GM19023 (cell line): ENCODE results near the gene ROBO1.

Source experiments
- ATAC-seq: cut with Tn5 transposase; IDR thresholded peaks from one replicate; pipeline ENCODE4 v1.9.1; 2021; ENCODE audit warnings: mild to moderate bottlenecking, moderate library complexity; ENCODE audit not compliant: unreplicated experiment

The ROBO1 gene

GRCh38 chr3:78610462-78611125, 1157.2 kb downstream of the ROBO1 start:
- ATAC-seq = no peak

- no peak for ATAC-seq
These were observed 1161.0 kb downstream of the ROBO1 start for GRCh38 chr3:78606756-78607155.

GRCh38 chr3:78605178-78605577, 1162.6 kb downstream of the ROBO1 start:
- ATAC-seq = no peak

GRCh38 chr3:78604341-78604740, 1163.5 kb downstream of the ROBO1 start:
- no peak for ATAC-seq

GRCh38 chr3:78601249-78601648, 1166.5 kb downstream of the ROBO1 start:
- ATAC-seq = no peak

GRCh38 chr3:78589778-78590177, 1178.0 kb downstream of the ROBO1 start:
- ATAC-seq = no peak

GRCh38 chr3:78588906-78589621, 1178.7 kb downstream of the ROBO1 start:
- ATAC-seq = no peak

GRCh38 chr3:78580681-78581080, 1187.1 kb downstream of the ROBO1 start:
- no peak for ATAC-seq

- ATAC-seq = no peak
These were observed 1196.3 kb downstream of the ROBO1 start for GRCh38 chr3:78571486-78571885.

GRCh38 chr3:78570496-78570895, 1197.3 kb downstream of the ROBO1 start:
- ATAC-seq = no peak

- no peak for ATAC-seq
These were observed 1198.0 kb downstream of the ROBO1 start for GRCh38 chr3:78569804-78570203.

- no peak for ATAC-seq
These were observed 1202.1 kb downstream of the ROBO1 start for GRCh38 chr3:78565712-78566111.

- ATAC-seq = no peak
These were observed 1205.5 kb downstream of the ROBO1 start for GRCh38 chr3:78562328-78562727.
